Measurements from ENCODE around the gene TMEM259. TPM values are rescaled to one million over a fixed set of nuclear protein-coding genes. Genes with fewer than 3 reads are reported as not detected.

The TMEM259 gene
- total RNA-seq, 4 donors from 2014 or later = 146 to 179 (median 154) TPM

DNA sequence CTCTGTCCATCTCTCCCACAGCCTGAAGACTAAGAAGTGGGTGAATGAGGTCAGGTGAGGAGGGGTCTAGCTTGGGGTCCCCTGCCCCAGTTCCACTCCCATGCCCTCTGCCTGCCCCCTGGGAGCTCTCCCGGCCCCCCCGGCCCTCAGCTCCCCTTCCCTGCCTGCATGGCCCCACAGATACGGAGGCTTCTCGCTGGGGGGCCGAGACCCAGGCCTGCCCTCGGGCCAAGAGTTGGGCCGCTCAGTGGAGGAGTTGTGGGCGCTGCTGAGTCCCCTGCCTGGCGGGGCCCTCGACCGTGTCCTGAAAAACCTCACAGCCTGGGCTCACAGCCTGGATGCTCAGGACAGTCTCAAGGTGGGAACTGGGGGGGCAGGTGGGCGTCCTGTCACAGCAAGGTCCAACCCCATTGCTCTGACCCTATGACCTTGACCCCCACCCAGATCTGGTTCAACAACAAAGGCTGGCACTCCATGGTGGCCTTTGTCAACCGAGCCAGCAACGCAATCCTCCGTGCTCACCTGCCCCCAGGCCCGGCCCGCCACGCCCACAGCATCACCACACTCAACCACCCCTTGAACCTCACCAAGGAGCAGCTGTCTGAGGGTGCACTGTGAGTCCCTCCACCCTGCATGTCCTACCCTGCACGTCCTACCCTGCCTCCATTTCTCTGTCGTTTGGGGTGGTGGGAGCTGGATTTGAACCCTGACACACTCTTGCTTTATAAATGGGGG lies 35.1 kb upstream of the TMEM259 start:
- Histone ChIP-seq H3K9me3 (peaks cover 0 to 55% (median 0%) of the 10 kb centered on the region in 3 donors), H3K4me3 (no peak overlapping the region), H3K27me3 (no peaks in the 10 kb centered on the region), H3K36me3 (peaks cover 0 to 44% of the 10 kb centered on the region in 2 donors), H3K27ac (no peak overlapping the region), H3K4me1 (no peaks in the 10 kb centered on the region)
- 97% methylated on average over 5 of the region's 20 CpGs; no CpG with 5 or more reads in 1 of the 2 donors for WGBS, 2 donors (ENCODE audit: low coverage in 1 of 2)
- TF ChIP-seq POLR2A (IDR thresholded peaks at IDR 0.05) (no peak), POLR2AphosphoS5 (IDR thresholded peaks at IDR 0.05) (no peak), EP300 (IDR thresholded peaks at IDR 0.05) (no peak)
- TF ChIP-seq, protein P1, sequence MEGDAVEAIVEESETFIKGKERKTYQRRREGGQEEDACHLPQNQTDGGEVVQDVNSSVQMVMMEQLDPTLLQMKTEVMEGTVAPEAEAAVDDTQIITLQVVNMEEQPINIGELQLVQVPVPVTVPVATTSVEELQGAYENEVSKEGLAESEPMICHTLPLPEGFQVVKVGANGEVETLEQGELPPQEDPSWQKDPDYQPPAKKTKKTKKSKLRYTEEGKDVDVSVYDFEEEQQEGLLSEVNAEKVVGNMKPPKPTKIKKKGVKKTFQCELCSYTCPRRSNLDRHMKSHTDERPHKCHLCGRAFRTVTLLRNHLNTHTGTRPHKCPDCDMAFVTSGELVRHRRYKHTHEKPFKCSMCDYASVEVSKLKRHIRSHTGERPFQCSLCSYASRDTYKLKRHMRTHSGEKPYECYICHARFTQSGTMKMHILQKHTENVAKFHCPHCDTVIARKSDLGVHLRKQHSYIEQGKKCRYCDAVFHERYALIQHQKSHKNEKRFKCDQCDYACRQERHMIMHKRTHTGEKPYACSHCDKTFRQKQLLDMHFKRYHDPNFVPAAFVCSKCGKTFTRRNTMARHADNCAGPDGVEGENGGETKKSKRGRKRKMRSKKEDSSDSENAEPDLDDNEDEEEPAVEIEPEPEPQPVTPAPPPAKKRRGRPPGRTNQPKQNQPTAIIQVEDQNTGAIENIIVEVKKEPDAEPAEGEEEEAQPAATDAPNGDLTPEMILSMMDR (IDR thresholded peaks at IDR 0.05) = no peak
- ATAC-seq = no peak

DNA sequence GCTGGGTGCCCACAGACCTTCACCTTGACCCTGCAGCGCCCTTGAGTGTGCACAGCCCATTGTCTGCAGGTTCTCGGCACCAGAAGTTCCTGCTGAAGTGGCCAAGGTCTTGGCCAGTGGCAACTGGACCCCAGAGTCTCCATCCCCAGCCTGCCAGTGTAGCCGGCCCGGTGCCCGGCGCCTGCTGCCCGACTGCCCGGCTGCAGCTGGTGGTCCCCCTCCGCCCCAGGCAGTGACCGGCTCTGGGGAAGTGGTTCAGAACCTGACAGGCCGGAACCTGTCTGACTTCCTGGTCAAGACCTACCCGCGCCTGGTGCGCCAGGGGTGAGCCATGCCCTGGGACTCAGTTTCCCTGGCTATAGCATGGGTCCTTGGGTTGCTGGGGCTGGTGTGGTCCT lies 34.1 kb upstream of the TMEM259 start:
- Histone ChIP-seq H3K27me3 (no peaks in the 10 kb centered on the region), H3K27ac (no peak overlapping the region), H3K9me3 (peaks cover 0 to 54% (median 0%) of the 10 kb centered on the region in 3 donors), H3K4me1 (no peaks in the 10 kb centered on the region), H3K4me3 (no peak overlapping the region), H3K36me3 (peaks cover 0 to 44% of the 10 kb centered on the region in 2 donors)
- WGBS, 2 donors (ENCODE audit: low coverage in 1 of 2) = 100% methylated on average over 6 of the region's 14 CpGs; no CpG with 5 or more reads in 1 of the 2 donors
- ATAC-seq = no peak
- no peak for TF ChIP-seq EP300 (IDR thresholded peaks at IDR 0.05)
- no peak for TF ChIP-seq POLR2A (IDR thresholded peaks at IDR 0.05)
- TF ChIP-seq, protein P1 (IDR thresholded peaks at IDR 0.05) = no peak
- no peak for TF ChIP-seq POLR2AphosphoS5 (IDR thresholded peaks at IDR 0.05)

DNA sequence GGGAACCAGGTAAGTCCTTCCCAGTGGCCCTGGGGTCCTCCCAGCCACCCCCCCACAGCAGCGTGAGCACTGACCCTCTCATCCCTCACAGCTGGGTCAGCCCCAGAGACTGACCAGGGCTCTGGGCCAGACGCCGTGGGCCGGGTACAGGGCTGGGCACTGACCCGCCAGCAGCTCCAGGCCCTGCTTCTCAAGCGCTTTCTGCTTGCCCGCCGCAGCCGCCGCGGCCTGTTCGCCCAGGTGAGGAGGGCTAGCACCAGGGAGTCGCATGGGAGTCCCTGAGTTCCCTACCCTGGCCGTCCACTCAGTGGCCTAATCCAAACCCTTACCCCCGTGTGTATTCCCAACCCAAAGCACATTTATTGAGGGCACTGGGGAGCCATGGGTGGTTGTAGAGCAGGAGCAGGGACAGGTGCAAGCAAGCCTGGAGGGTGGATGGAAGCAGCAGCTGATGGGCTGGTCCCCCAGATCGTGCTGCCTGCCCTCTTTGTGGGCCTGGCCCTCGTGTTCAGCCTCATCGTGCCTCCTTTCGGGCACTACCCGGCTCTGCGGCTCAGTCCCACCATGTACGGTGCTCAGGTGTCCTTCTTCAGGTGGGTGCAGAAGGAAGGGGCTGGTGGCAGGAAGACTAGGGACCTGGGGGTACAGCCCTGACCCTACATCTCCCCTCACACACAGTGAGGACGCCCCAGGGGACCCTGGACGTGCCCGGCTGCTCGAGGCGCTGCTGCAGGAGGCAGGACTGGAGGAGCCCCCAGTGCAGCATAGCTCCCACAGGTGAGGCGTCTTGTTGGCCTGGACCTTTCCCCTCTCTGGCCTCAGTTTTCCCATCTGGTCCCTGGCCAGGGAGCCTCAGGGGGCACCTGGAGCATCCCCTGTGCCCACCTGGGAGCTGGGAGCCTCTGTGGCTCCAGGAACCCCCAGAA lies 33.4 kb upstream of the TMEM259 start:
- WGBS, 2 donors (ENCODE audit: low coverage in 1 of 2) = 93 to 100% methylated on average over 1 to 5 of the region's 28 CpGs
- Histone ChIP-seq H3K9me3 (peaks cover 0 to 48% (median 0%) of the 10 kb centered on the region in 3 donors), H3K27ac (no peak overlapping the region), H3K4me3 (no peak overlapping the region), H3K36me3 (peaks cover 0 to 44% of the 10 kb centered on the region in 2 donors), H3K4me1 (no peaks in the 10 kb centered on the region), H3K27me3 (no peaks in the 10 kb centered on the region)
- no peak for ATAC-seq
- TF ChIP-seq EP300 (IDR thresholded peaks at IDR 0.05) = no peak
- TF ChIP-seq, protein P1 (IDR thresholded peaks at IDR 0.05) = no peak
- TF ChIP-seq POLR2AphosphoS5 (IDR thresholded peaks at IDR 0.05) = no peak
- no peak for TF ChIP-seq POLR2A (IDR thresholded peaks at IDR 0.05)

DNA sequence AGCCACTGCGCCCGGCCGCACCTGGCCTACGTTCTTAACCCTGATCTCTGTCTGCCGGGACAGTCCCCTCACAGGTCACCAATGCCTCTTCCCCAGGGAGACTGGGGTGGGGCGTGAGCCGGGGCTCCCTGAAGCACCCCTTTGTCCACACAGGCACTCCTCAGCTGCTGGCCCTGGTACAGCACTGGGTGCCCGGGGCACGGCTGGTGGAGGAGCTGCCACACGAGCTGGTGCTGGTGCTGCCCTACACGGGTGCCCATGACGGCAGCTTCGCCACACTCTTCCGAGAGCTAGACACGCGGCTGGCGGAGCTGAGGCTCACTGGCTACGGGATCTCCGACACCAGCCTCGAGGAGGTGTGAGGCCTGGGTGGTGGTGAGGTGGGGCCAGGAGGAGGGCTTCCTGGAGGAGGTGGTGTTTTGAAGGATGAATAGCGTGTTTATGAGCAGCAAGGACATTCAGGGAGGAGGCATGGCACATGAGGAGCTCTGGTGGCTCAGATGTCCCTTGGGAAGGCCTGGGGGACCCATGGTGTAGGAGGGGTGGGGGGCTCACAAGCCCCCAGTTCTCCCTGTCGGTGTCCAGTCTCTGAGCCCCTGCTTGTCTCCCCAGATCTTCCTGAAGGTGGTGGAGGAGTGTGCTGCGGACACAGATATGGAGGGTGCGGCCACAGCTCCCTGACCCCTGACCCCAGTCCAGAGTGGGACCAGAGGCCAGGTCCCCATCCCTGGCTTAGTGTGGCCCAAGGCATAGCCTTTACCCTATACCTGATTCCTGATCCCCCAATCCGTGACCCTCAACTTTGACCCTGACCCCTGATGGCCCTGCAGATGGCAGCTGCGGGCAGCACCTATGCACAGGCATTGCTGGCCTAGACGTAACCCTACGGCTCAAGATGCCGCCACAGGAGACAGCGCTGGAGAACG lies 32.5 kb upstream of the TMEM259 start:
- H3K4me1 ChIP-seq = no peaks in the 10 kb centered on the region
- no peak for TF ChIP-seq EP300 (IDR thresholded peaks at IDR 0.05)
- TF ChIP-seq, protein P1 (IDR thresholded peaks at IDR 0.05) = no peak
- peaks cover 0 to 39% (median 0%) of the 10 kb centered on the region in 3 donors for H3K9me3 ChIP-seq
- H3K27me3 ChIP-seq = no peaks in the 10 kb centered on the region
- 83 to 86% methylated on average over 1 to 4 of the region's 31 CpGs for WGBS, 2 donors (ENCODE audit: low coverage in 1 of 2)
- ATAC-seq = no peak
- no peak overlapping the region for H3K27ac ChIP-seq
- H3K36me3 ChIP-seq = peaks cover 0 to 37% of the 10 kb centered on the region in 2 donors
- H3K4me3 ChIP-seq = no peak overlapping the region

All from gastroesophageal sphincter (tissue), 4 donors.